Mesenchymal stem cell (in vitro differentiated cells and primary cell): ENCODE data around the gene RNPS1.

Experiments used
- DNase-seq: peaks from one replicate; pipeline ENCODE4 v3.0.0-alpha.2; 2013
- H2AFZ ChIP-seq: one replicate; pipeline ENCODE4 v1.6.1; 2013; ENCODE audit warnings: low read depth, mild to moderate bottlenecking, control low read depth, inconsistent platforms, low read length, moderate library complexity
- H2AK5ac ChIP-seq: 2 replicates; pipeline ENCODE4 v1.6.1; 2013; ENCODE audit warnings: low read length, moderate library complexity, mild to moderate bottlenecking, inconsistent platforms; ENCODE audit not compliant: severe bottlenecking
- H2BK120ac ChIP-seq: one replicate; pipeline ENCODE4 v1.6.1; 2013; ENCODE audit warnings: low read depth, mild to moderate bottlenecking, inconsistent platforms, low read length, moderate library complexity
- H2BK12ac ChIP-seq, 2 experiments: one replicate each; pipeline ENCODE4 v1.6.1; 2013; ENCODE audit warnings: inconsistent platforms in 2 of 2, low read length in 2 of 2, mild to moderate bottlenecking in 2 of 2, moderate library complexity in 2 of 2, control low read depth in 1 of 2
- H2BK15ac ChIP-seq: one replicate; pipeline ENCODE4 v1.6.1; 2013; ENCODE audit warnings: mild to moderate bottlenecking, low read depth, inconsistent platforms; ENCODE audit not compliant: poor library complexity, severe bottlenecking
- H2BK5ac ChIP-seq: 2 replicates; pipeline ENCODE4 v1.6.1; 2013; ENCODE audit warnings: low read depth, mild to moderate bottlenecking, low read length, control low read depth, inconsistent platforms; ENCODE audit not compliant: poor library complexity, severe bottlenecking
- H3K14ac ChIP-seq, 2 experiments: one replicate each; pipeline ENCODE4 v1.6.1; 2013; ENCODE audit warnings: inconsistent platforms in 2 of 2, low read length in 2 of 2, control low read depth in 1 of 2, mild to moderate bottlenecking in 1 of 2, moderate library complexity in 1 of 2
- H3K18ac ChIP-seq, 2 experiments: one replicate each; pipeline ENCODE4 v1.6.1; 2013; ENCODE audit warnings: inconsistent platforms in 2 of 2, low read length in 2 of 2, control low read depth in 1 of 2, low read depth in 1 of 2, mild to moderate bottlenecking in 1 of 2
- H3K23ac ChIP-seq, 2 experiments: one replicate each; pipeline ENCODE4 v1.6.1; 2013; ENCODE audit warnings: inconsistent platforms in 2 of 2, low read length in 2 of 2, mild to moderate bottlenecking in 2 of 2, moderate library complexity in 2 of 2, control low read depth in 1 of 2
- H3K27ac ChIP-seq: 2 replicates; pipeline ENCODE4 v1.5.1; 2013; ENCODE audit warnings: mild to moderate bottlenecking, moderate library complexity, low read length, control low read depth, inconsistent platforms; ENCODE audit not compliant: poor library complexity, severe bottlenecking
- H3K27me3 ChIP-seq, 2 experiments: 2 replicates each; pipeline versions ENCODE4 v1.6.1 to v1.7.0; 2013; ENCODE audit warnings: low read length in 2 of 2, mild to moderate bottlenecking in 2 of 2, moderate library complexity in 2 of 2, control low read depth in 1 of 2, inconsistent platforms in 1 of 2; ENCODE audit not compliant: control insufficient read depth in 1 of 2, insufficient read depth in 1 of 2
- H3K36me3 ChIP-seq, 2 experiments: 2 replicates each; pipeline versions ENCODE4 v1.6.1 to v1.7.0; 2013; ENCODE audit warnings: low read length in 2 of 2, control low read depth in 1 of 2, inconsistent platforms in 1 of 2, low read depth in 1 of 2, mild to moderate bottlenecking in 1 of 2; ENCODE audit not compliant: insufficient read depth in 2 of 2, control insufficient read depth in 1 of 2
- H3K4ac ChIP-seq, 2 experiments: one replicate each; pipeline ENCODE4 v1.6.1; 2013; ENCODE audit warnings: inconsistent platforms in 2 of 2, low read length in 2 of 2, mild to moderate bottlenecking in 2 of 2, moderate library complexity in 2 of 2, control low read depth in 1 of 2, low read depth in 1 of 2
- H3K4me1 ChIP-seq: 2 replicates; pipeline ENCODE4 v1.6.1; 2013; ENCODE audit warnings: low read depth, low read length, control low read depth; ENCODE audit not compliant: control insufficient read depth, insufficient read depth
- H3K4me2 ChIP-seq: 2 replicates; pipeline ENCODE4 v1.6.1; 2013; ENCODE audit warnings: low read length, mild to moderate bottlenecking, inconsistent platforms; ENCODE audit not compliant: poor library complexity, severe bottlenecking
- H3K4me3 ChIP-seq, 2 experiments: 2 replicates each; pipeline versions ENCODE4 v1.5.1 to v1.7.0; 2013; ENCODE audit warnings: low read length in 2 of 2, mild to moderate bottlenecking in 2 of 2, control low read depth in 1 of 2, low read depth in 1 of 2; ENCODE audit not compliant: insufficient read depth in 1 of 2
- H3K79me1 ChIP-seq: replicated peaks from 2 replicates; pipeline ENCODE4 v1.6.1; 2013; ENCODE audit warnings: mild to moderate bottlenecking, control low read depth, low read length, inconsistent platforms; ENCODE audit not compliant: poor library complexity, severe bottlenecking
- H3K9ac ChIP-seq: 2 replicates; pipeline ENCODE4 v1.7.0; 2013; ENCODE audit warnings: mild to moderate bottlenecking, low read length, moderate library complexity
- H3K9me3 ChIP-seq: 2 replicates; pipeline ENCODE4 v1.7.0; 2013; ENCODE audit warnings: mild to moderate bottlenecking, low read length; ENCODE audit not compliant: control insufficient read depth
- H4K8ac ChIP-seq: one replicate; pipeline ENCODE4 v1.6.1; 2013; ENCODE audit warnings: inconsistent platforms, mild to moderate bottlenecking, low read length, moderate library complexity
- H4K91ac ChIP-seq: one replicate; pipeline ENCODE4 v1.6.1; 2013; ENCODE audit warnings: mild to moderate bottlenecking, low read length, inconsistent platforms
- WGBS: methylation state at CpG from one replicate; pipeline ENCODE4 v1.1.7; 2013; ENCODE audit warnings: mixed read lengths; 5-methylcytosine and 5-hydroxymethylcytosine counted together

Gene RNPS1

DNA sequence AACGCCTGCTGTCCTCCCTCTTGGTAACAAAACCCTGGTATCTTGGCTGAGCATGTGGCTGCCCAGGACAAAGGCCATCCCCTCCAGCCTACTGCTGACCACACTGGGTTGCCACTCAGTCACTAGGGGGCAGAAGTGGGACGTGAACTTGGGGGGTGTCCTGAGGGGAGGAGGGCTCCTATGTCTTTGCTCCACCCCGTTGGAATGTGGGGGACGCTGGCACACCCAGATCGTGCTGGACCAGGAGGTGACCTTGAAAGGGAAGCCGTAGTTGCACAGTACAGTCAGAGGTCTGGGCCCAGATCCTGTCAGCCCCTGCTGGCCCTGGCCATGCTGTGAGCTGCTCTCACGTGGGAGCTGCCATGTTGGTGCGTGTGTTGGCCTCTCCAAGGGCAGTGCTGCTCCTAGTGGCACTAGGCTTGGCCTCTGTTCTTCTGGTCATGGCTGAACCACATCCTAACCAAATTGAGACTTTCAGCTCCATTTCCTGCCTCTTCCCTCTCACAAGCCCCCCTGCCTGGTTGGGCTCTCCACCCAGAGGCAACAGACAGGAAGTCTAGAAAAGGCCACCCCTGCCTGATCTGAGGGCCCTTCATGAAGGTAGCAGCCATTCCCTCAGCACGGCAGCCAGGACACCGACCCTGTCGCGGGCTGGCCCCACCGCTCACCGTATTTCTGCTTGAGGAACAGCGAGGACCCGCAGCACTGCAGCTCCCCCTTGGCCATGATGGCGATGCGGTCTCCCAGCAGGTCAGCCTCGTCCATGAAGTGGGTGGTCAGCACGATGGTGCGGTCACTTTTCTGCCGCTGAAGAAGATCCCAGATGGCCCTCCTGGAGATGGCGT is 29.0 kb upstream of the RNPS1 start:
- H3K14ac ChIP-seq = no peak overlapping the region
- DNase-seq = no peak
- no peak overlapping the region for H3K9ac ChIP-seq
- no peak overlapping the region for H2BK15ac ChIP-seq
- no peak overlapping the region for H2BK5ac ChIP-seq
- H3K4me1 ChIP-seq = peaks cover 6% of the 10 kb centered on the region
- no peak overlapping the region for H2BK120ac ChIP-seq
- no peak overlapping the region for H3K4me2 ChIP-seq
- H3K23ac ChIP-seq = no peak overlapping the region
- H3K18ac ChIP-seq = no peak overlapping the region
- peaks cover 0 to 4% of the 10 kb centered on the region in 2 experiments for H3K36me3 ChIP-seq
- no peak overlapping the region for H4K91ac ChIP-seq
- no peak overlapping the region for H3K4ac ChIP-seq
- H2AK5ac ChIP-seq = no peak overlapping the region
- no peak overlapping the region for H3K27ac ChIP-seq
- H3K9me3 ChIP-seq = no peaks in the 10 kb centered on the region
- no peak overlapping the region for H3K4me3 ChIP-seq
- no peak overlapping the region for H2BK12ac ChIP-seq
- 88% methylated on average over 23 of the region's 23 CpGs for WGBS
- H2AFZ ChIP-seq = no peak overlapping the region
- peaks cover 10 to 15% of the 10 kb centered on the region in 2 experiments for H3K27me3 ChIP-seq
- H3K79me1 ChIP-seq = no peaks in the 10 kb centered on the region
- H4K8ac ChIP-seq = no peak overlapping the region

DNA sequence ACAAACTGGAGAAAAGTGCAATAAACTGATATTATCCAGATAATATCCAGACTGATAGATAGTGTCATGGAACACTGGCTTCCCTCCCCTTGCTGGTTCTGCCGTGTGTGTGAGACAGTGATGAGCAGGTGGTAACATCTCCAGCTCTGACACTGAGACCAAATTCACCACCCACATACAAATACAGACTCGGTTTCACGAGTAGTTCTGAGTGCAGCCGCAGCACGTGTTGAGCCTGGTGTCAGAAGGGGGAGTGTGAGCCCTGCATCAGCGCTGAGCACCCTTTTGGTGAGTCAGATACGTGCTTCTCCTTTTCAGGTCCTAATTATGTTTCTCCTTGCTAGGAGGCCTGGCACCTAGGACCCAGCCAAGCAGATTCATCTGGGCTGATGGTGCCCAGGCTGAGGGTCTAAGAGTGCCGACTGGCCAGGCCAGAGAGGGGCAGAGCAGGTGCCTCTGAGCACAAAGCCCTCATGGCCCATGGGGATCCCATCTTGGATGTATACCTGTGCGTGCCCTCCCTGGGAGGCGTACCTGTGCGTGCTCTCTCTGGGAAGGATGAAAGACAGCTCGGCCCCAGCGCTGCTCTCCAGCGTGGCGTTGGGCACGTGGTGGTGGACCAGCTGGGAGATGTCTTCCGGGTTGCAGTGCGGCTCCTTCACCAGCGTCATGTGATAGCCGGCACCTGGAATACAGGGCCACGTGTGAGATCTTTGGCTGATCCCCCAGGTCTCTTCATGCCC is 27.3 kb upstream of the RNPS1 start:
- Histone ChIP-seq H4K91ac (no peak overlapping the region), H3K4ac (no peak overlapping the region), H3K4me1 (peaks cover 6% of the 10 kb centered on the region), H3K36me3 (peaks cover 0 to 4% of the 10 kb centered on the region in 2 experiments), H3K79me1 (no peaks in the 10 kb centered on the region), H3K4me2 (no peak overlapping the region), H2BK5ac (no peak overlapping the region), H3K27me3 (peaks cover 9 to 10% of the 10 kb centered on the region in 2 experiments), H2BK120ac (no peak overlapping the region), H2BK12ac (no peak overlapping the region), H2BK15ac (no peak overlapping the region), H3K23ac (no peak overlapping the region), H2AFZ (no peak overlapping the region), H2AK5ac (no peak overlapping the region), H4K8ac (no peak overlapping the region), H3K27ac (no peak overlapping the region), H3K9ac (no peak overlapping the region), H3K18ac (no peak overlapping the region), H3K9me3 (no peaks in the 10 kb centered on the region), H3K4me3 (no peak overlapping the region), H3K14ac (no peak overlapping the region)
- 91% methylated on average over 21 of the region's 21 CpGs for WGBS
- no peak for DNase-seq

GRCh38 chr16:2292221-2292620 is 24.3 kb upstream of the RNPS1 start:
- Histone ChIP-seq H2BK120ac (no peak overlapping the region), H3K18ac (no peak overlapping the region), H3K4ac (no peak overlapping the region), H2BK12ac (no peak overlapping the region), H4K8ac (no peak overlapping the region), H3K14ac (no peak overlapping the region), H3K27ac (no peak overlapping the region), H2AK5ac (no peak overlapping the region), H3K36me3 (no peaks in the 10 kb centered on the region), H2BK5ac (no peak overlapping the region), H4K91ac (no peak overlapping the region), H3K9ac (no peak overlapping the region), H2BK15ac (no peak overlapping the region), H3K4me2 (no peak overlapping the region), H3K23ac (no peak overlapping the region), H2AFZ (no peak overlapping the region), H3K4me3 (no peak overlapping the region), H3K79me1 (no peaks in the 10 kb centered on the region), H3K4me1 (no peaks in the 10 kb centered on the region), H3K9me3 (no peaks in the 10 kb centered on the region), H3K27me3 (peaks cover 0 to 10% of the 10 kb centered on the region in 2 experiments)
- no peak for DNase-seq
- WGBS = 89% methylated on average over 7 of the region's 9 CpGs

GRCh38 chr16:2289282-2289681 is 21.4 kb upstream of the RNPS1 start:
- Histone ChIP-seq H2BK120ac (no peak overlapping the region), H3K4me1 (no peaks in the 10 kb centered on the region), H3K9ac (no peak overlapping the region), H3K4ac (no peak overlapping the region), H3K27me3 (peaks cover 0 to 25% of the 10 kb centered on the region in 2 experiments), H3K14ac (no peak overlapping the region), H3K23ac (no peak overlapping the region), H4K91ac (no peak overlapping the region), H2BK12ac (no peak overlapping the region), H3K9me3 (no peaks in the 10 kb centered on the region), H4K8ac (no peak overlapping the region), H3K4me3 (no peak overlapping the region), H3K27ac (no peak overlapping the region), H3K79me1 (no peaks in the 10 kb centered on the region), H2AK5ac (no peak overlapping the region), H3K18ac (no peak overlapping the region), H3K4me2 (no peak overlapping the region), H2BK15ac (no peak overlapping the region), H2BK5ac (no peak overlapping the region), H3K36me3 (no peaks in the 10 kb centered on the region), H2AFZ (no peak overlapping the region)
- DNase-seq = no peak
- 90% methylated on average over 23 of the region's 23 CpGs for WGBS
